ENCODE measurements around the gene EVX2.
A peak's percentile ranks its signal among the peaks of the same experiment; 100 is the strongest.

Gene EVX2

GRCh38 chr2:176083796-176084261, at the start of gene EVX2:
Gene EVX2, minus strand, starts transcription at chr2:176083962. Its CDS starts 186 bp downstream, at chr2:176083776.
- DNase-seq (ENCODE audit: low read depth): no peak
- H3K4me3 ChIP-seq (ENCODE audit: low read depth, low read length): no peak within 1 kb of the TSS
- no peak for TF ChIP-seq CTCF (conservative IDR thresholded peaks at IDR 0.05; ENCODE audit: low read depth, low read length)

- DNase-seq (ENCODE audit: low read depth): no peak
- H3K4me3 ChIP-seq (ENCODE audit: low read depth, low read length): no peak overlapping the region
- TF ChIP-seq CTCF (conservative IDR thresholded peaks at IDR 0.05; ENCODE audit: low read depth, low read length): no peak
Observed at GRCh38 chr2:176133389-176133788, 49.6 kb upstream of the EVX2 start.

GRCh38 chr2:176132205-176133171, 48.7 kb upstream of the EVX2 start:
- peak overlapping the region; percentile 30 for H3K4me3 ChIP-seq (ENCODE audit: low read depth, low read length)
- TF ChIP-seq CTCF (conservative IDR thresholded peaks at IDR 0.05; ENCODE audit: low read depth, low read length): no peak
- DNase-seq (ENCODE audit: low read depth): peak; percentile 18

GRCh38 chr2:176131848-176132158, 48.0 kb upstream of the EVX2 start:
- no peak for TF ChIP-seq CTCF (conservative IDR thresholded peaks at IDR 0.05; ENCODE audit: low read depth, low read length)
- H3K4me3 ChIP-seq (ENCODE audit: low read depth, low read length): no peak overlapping the region

GRCh38 chr2:176130957-176131847, 47.4 kb upstream of the EVX2 start:
- H3K4me3 ChIP-seq (ENCODE audit: low read depth, low read length): no peak overlapping the region
- DNase-seq (ENCODE audit: low read depth): no peak
- no peak for TF ChIP-seq CTCF (conservative IDR thresholded peaks at IDR 0.05; ENCODE audit: low read depth, low read length)

More at GRCh38 chr2:176131848-176132158, 48.0 kb upstream of the EVX2 start:
- DNase-seq (ENCODE audit: low read depth): no peak

GRCh38 chr2:176130147-176130956, 46.6 kb upstream of the EVX2 start:
- no peak for TF ChIP-seq CTCF (conservative IDR thresholded peaks at IDR 0.05; ENCODE audit: low read depth, low read length)
- DNase-seq (ENCODE audit: low read depth): no peak
- H3K4me3 ChIP-seq (ENCODE audit: low read depth, low read length): no peak overlapping the region
